ENCODE data around the gene CAMK1.
A peak's percentile ranks its signal among the peaks of the same experiment; 100 is the strongest.
"Not testable (repeated sequence)": the region's sequence is repeated elsewhere in the genome, so short reads cannot be mapped to it uniquely, and the experiment has no call there.

CAMK1 gene

DNA sequence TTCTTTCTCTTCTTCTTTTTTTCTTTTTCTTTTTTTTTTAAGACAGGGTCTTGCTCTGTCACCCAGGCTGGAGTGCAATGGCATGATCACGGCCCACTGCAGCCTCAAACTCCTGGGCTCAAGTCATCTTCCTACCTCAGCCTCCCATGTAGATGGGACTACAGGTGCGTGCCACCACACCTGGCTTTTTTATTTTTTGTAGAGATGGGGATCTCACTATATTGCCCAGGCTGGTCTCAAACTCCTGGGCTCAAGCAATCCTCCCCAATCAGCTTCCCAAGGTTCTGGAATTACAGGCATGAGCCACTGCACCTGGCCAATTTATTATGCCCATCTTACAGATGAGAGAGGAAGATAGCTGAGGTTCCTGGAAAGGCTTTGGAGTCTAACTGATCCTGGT, 1.3 kb upstream of the CAMK1 start:
- not testable (repeated sequence) for DNase-seq (ENCODE audit: low read depth)

DNA sequence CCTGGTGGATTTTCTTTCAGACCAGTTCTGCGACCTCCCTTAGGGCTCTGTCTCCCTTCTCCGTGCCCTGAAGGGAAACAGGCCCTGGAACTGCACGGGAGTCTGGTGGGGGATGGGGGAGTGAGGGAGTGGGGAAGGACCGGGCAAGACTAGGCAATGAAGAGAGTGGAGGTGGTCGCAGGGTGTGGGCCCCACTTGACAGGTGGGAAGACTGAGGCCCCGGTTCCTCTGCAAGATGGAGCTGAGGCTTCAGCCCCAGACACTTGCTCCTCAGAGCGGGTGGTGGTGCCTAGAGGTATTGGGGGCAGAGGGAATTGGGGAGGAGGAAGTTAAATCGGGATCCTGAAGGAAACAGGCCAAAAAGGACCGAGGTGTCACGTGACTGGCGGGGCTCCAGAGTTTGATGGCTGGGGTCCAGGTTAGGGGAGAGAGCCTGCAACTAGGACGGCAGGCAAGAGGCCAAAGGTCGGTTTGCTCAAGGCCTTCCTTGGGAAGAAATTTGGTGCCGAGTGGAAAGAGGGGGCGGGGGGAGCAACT, 597 bp upstream of the CAMK1 start:
- no peak for DNase-seq (ENCODE audit: low read depth)

DNA sequence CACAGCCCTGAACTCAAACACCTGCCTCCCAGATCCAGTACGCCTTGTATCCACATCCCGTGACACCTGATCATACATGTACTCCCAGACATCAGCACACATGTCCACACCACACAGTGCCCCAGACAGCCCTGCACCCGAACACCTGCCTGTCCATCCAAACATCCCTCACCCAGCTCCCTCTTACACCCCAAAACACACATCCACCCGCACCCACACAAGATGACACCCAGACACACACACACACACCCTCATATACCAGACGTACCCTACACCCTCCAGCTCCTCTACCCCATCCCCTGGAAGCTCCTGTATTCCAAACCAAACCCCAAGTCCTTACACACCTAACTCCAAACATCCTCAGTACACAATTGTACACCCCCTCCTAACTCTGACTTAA, 735 bp downstream of the CAMK1 start:
- DNase-seq (ENCODE audit: low read depth), result no peak

DNA sequence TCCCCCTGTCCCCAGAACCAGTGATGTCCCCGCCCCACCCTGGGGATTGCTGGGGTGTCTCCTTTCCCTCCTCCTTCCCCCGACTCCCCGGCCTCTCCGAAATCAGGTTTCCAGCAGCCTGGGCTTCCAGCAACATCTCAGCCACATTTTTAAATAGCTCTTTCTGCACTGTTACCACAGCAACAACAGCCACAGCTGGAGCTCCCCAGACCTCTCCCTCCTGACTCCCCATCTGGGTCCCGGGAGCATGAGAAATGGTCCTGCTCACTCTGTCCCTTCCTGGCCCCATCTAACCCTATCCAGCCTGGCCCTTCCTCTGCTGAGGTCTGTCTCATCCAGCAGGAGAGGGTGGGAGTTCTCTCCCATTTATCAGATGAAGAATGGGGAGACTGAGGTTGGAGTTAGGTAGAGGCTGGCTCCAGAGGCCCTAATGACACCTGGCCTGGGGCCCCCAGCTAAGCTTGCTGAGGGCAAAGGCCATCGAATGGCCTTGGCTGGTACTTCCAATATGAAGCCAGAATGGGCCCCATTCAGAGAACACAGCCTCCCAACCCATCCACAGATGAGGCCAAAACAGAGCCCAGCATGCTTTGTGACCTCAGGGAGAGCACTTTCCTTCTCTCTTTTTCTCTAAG, 1.5 kb downstream of the CAMK1 start:
- DNase-seq (ENCODE audit: low read depth), result no peak

DNA sequence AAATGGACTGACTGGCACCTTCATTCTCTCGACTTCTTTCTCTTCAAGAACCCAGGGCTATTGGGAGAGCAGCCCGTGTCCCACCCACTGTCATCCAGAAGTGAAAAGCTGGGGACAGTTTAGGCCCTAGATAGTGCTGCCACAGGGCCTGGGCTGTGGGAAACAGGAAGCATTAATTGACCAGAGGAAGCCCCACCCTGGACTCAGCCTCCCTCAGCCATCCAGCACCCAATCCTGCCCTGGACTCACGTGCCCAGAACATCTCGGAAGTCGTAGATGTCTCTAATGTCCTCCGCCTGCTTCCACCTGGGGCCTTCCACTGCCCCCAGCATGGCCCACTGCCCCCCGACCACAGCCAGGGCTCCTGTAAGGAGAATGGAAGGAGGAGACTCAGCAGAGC, 2.3 kb downstream of the CAMK1 start:
- no peak for DNase-seq (ENCODE audit: low read depth)

DNA sequence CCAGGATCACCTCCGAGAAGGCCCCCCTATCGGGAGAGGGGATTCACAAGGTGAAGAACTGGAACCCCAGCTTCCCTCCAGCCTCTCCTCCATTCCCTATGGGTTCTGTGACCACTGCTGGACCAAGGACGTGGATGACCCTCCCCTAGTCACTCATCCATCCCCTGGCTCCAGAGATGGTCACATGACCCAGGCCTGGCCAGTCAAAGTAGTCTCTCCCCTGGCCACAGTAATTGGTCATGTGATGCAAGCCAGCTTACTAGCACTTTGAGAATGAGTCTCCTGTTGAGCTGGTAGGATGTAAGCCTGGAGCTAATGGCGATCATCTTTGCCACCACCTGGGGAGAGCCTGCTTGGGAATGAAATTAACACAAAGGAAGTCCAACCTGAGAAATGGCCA, 3.9 kb downstream of the CAMK1 start:
- no peak for DNase-seq (ENCODE audit: low read depth)

DNA sequence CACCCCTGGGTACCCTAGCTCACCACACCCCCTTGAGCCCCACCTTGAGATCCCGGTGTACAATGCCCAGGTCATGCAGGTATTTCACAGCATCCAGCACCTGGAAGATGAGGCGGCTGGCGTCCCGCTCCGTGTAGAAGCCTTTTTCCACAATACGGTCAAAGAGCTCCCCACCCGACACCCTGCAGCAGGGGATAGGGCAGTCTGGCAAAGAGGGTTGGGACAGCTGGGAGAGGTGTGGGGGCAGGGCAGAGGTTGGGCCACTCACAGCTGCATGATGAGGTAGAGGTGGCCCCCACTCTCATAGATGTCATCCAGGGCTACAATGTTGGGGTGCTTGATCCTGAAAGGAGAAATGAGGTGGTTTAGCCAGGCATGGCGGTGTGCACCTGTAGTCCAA, 6.9 kb downstream of the CAMK1 start:
- DNase-seq (ENCODE audit: low read depth), result no peak

DNA sequence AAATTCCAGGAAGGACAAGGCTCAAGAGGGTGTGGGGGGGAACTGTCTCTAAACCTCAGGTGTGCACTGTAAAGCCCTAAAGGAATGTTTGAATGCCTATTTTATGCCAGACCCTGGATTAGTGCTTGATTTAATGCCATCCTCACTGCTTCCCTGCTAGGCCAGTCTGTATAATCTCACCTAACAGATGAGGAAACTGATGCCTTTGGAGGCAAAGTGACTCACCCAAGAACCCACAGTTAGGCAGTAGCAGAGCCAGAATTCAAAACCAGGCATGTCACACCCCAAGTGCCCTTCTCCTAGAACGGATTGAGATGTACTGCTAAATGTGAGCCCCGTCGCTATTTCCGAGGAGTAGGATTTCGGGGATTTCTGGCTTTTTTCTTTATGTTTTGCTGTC, 7.8 kb downstream of the CAMK1 start:
- DNase-seq (ENCODE audit: low read depth), result no peak

DNA sequence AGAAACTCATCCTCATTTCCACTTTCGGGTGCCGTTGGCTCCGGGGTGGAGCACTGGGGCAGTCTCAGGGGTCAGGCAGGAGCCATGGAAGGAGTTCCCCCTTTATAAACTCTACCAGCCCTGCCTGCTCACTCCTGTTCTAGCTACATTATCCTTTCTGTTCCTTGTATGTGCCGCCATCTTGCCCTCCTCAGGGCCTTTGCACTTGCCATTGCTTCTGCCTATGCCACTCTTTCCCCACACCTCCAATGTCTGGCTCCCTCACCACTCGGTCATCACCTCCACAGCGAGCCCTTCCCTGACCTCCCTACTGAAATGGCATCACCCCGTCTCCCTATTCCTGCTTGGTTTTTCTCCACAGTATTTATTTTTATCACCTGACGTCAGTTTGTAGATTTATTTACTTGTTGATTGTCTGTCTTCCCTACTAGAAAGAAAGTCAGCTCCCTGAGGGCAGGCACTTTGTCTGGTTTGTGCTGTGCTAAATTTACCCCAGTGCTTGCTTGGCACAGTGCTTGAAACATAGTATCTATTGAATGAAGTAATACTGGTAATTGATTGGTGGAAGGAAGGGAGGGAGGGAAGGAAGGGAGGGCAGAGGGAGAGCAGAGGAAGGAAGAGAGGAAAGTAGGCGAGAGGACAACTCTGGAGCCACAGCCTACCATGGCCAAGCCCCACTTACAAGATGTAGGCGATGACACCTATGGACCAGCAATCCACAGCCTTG, 8.8 kb downstream of the CAMK1 start:
- DNase-seq (ENCODE audit: low read depth), result no peak

DNA sequence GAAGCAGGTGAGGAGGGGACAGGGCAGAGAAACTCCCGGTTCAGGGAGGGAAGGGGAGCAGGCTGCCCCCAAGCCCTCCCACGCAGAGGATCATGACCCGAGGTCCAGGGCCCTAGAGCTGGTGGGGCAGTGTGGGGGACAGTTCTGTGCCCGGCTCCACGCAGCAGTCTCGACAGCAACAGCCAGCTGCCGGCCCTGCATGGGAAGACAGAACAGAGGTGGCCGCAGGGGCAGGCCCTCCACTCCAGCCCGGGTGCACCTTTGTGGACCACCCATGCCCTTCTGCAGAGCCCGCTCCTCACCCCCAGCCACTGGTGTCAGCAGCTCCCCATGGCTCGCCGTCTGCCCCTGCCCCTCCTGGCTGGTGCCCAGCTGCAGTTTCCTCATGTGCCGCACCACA, 12.3 kb downstream of the CAMK1 start:
- no peak for DNase-seq (ENCODE audit: low read depth)

DNA sequence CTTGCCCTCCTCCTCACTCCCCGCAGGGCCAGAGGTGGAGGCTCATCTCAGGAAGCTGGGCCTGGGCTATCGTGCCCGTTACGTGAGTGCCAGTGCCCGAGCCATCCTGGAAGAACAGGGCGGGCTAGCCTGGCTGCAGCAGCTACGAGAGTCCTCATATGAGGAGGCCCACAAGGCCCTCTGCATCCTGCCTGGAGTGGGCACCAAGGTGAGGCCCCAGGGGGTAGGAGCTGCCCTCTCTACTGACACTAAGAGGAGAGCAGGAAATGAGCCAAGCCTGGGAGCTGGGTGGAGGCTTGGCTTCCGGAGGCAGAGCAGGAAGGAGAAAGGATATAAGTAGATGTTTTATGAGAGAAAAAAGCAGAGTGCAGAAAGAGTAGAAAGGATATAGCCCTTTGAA, 15.1 kb downstream of the CAMK1 start:
- DNase-seq (ENCODE audit: low read depth), result no peak

DNA sequence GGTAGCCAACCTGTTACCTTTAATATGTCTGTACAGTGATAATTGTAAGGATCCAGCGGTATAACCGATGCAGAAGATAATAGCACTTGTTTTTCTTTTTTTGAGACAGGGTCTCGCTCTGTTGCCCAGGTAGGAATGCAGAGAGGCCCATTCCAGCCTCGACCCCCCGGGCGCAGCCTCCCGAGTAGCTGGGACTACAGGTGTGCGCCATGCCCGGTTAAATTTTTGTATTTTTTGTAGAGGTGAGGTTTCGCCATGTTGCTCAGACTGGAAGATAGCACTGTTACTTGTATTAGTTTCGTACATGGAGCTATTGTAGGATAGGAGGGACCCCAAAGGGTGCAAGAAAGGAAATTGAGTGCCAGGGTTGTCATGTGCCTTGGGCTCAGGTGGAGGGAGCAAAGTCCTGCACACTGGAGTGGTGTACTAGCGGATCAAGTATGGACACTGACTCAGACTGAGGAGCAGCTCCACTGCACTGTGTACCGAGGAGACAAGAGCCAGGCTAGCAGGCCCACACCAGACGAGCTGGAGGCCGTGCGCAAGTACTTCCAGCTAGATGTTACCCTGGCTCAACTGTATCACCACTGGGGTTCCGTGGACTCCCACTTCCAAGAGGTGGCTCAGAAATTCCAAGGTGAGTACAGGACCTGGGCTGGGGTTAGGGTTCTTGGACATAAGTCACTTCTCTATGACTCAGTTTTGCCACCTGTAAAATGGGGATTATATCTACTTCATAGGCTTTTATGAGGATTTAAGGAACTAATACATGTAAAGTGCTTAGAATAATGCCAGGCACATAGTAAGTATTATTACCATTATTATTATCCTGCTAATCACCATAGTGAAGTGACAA, 19.0 kb downstream of the CAMK1 start:
- DNase-seq (ENCODE audit: low read depth), result no peak

DNA sequence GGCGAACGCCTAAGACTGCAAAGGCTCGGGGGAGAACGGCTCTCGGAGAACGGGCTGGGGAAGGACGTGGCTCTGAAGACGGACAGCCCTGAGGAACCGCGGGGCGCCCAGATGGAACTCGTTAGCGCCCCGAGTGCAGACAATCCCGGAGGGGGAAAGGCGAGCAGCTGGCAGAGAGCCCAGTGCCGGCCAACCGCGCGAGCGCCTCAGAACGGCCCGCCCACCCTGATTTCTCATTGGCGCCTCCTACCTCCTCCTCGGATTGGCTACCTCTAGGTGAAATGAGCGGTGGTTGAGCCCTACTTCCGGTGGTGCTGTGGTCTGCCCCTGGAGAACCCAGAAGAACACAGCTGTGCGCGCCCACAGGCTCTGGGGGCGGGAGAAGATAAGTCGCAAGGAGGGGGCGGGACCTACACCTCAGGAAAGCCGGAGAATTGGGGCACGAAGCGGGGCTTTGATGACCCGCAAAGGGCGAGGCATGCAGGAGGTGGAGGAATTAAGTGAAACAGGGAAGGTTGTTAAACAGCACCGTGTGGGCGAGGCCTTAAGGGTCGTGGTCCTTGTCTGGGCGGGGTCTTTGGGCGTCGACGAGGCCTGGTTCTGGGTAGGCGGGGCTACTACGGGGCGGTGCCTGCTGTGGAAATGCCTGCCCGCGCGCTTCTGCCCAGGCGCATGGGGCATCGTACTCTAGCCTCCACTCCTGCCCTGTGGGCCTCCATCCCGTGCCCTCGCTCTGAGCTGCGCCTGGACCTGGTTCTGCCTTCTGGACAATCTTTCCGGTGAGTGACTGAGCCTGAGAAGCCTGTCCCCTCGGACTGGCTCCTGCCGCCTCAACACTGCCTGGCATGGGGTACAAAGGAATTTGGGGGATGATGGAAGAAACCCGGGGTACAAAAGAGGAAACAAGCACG, 19.8 kb downstream of the CAMK1 start, which contains the start of gene OGG1:
TSS of gene OGG1 (plus strand) at position 308 of the 911 bp plus-strand sequence. CDS start at position 643, 335 bp downstream.
- peak; percentile 91 for DNase-seq (ENCODE audit: low read depth)

DNA sequence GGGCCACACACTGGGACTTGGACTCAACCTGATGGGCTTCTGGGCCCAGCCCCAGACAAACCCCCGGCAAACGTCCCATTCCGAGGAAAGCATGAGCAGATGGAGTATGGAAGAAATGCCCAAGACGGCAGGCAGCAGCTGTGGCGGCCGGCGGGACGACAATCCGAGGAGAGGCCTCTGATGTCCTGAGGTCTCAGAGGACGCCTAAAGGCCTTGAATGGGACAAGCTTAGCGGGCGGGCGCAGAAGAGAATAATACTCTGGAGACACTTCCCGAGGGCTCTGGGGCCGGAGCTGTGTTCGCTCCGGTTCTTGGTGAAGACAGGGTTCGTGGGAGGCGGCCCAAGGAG, 20.5 kb downstream of the CAMK1 start:
- DNase-seq (ENCODE audit: low read depth), result no peak

DNA sequence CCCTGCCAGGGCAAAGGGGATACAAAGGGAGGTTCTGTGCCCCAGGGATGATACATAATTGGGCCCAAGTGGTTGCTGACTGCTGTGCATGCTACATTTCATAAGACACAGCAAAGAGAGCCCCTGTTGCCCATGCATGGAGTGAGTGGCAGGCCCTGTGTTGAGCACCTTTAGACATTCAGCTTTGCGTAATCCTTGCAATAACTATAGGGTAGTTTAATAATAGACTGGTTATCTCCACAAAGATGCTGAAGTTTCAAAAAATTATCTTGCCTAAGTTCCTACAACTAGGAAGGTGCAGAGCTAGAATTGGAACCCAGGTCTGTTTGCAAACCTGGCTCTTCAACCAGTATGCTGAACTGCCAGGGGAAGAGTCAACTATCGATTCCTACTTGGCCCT, 21.7 kb downstream of the CAMK1 start:
- no peak for DNase-seq (ENCODE audit: low read depth)

DNA sequence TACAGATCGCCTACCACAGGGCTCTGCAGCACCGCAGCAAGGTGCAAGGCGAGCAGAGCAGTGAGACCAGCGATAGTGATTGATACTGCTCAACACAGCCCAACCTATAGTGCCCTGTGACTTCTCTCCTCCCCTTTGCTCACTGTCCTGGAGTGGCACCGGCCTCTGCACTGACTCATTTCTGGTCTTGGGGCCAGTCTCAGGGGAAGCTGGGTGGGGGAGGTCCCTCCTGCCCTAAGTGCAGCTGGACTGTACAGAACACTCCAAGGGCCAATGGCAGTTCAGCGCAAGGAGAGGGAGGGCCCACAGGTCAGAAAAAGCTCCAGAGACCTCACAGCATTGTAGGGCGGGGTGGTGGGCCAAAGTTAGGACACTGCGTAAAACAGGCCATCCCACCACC, 22.5 kb downstream of the CAMK1 start:
- DNase-seq (ENCODE audit: low read depth), result no peak

DNA sequence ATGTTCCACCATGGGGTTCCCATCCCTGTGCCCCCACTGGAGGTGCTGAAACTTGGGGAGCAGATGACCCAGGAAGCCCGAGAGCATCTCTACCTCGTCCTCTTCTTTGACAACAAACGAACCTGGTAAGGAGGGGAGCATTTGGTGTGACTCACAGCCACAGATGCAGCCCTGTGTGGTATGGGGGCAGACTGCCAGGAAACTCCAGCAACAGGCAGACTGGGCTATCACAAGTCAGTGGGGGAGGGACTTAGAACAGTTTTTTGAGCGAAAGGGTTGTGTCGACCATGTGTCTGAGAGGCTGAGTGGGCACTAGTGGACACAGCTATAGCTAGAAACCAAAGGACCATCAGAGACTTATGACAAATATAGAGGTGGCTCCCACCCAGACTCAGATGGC, 23.4 kb downstream of the CAMK1 start:
- DNase-seq (ENCODE audit: low read depth), result no peak

DNA sequence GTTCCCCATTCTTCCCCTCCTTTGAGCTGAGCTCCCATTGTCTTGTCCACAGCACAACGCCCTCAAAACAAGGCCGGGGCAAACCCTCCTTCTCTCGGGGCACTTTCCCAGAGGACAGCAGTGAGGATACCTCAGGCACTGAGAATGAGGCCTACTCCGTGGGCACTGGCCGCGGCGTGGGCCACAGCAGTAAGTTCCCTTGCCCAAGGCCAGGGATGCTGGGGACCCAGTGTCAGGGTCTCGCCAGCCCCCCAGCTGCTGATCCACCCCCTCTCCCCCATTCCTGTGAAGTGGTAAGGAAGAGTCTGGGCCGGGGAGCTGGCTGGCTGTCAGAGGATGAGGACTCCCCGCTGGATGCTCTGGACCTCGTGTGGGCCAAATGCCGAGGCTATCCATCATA, 24.2 kb downstream of the CAMK1 start:
- DNase-seq (ENCODE audit: low read depth), result no peak

DNA sequence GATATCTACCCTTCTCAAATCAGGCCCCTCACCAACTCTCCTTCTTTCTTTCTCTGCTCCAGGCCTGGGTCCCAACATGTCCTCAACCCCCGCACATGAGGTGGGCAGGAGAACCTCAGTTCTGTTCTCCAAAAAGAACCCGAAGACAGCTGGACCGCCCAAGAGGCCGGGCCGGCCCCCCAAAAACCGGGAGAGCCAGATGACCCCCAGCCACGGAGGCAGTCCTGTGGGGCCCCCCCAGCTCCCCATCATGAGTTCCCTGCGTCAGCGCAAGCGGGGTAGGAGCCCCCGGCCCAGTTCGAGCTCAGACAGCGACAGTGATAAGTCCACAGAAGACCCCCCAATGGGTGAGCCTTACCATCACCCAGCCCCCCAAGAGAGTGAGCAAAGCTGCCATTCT, 25.6 kb downstream of the CAMK1 start:
- DNase-seq (ENCODE audit: low read depth), result no peak

DNA sequence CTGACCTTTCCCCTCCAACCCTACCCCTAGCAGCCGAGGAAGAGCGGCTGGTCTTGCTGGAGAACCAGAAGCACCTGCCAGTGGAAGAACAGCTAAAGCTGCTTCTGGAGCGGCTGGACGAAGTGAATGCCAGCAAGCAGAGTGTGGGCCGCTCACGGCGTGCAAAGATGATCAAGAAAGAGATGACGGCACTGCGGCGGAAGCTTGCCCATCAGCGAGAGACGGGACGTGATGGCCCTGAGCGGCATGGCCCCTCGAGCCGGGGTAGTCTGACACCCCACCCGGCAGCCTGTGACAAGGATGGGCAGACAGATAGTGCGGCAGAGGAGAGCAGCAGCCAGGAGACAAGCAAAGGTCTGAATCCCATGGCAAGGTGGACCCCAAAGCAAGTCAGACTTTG, 26.2 kb downstream of the CAMK1 start:
- DNase-seq (ENCODE audit: low read depth), result no peak

DNA sequence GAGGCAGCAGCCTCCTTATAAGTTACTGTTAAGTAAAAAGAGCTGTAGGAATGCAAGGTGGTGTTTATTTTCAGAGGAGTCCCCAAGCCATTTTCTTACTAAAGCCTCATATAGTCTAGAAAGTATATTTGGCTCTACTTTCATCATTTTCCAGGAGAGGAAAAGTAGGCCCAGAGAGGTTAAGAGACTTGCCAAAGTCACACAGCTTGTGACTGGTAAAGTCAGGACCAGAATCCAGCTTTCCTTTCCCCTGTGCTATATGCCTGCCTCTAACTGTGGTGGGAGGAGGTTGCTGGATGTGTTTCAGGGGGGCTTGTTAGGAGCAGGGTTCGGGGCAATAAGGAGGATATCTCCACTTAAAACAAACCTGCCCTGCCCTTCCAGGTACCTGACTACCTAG, 27.2 kb downstream of the CAMK1 start:
- DNase-seq (ENCODE audit: low read depth), result no peak

DNA sequence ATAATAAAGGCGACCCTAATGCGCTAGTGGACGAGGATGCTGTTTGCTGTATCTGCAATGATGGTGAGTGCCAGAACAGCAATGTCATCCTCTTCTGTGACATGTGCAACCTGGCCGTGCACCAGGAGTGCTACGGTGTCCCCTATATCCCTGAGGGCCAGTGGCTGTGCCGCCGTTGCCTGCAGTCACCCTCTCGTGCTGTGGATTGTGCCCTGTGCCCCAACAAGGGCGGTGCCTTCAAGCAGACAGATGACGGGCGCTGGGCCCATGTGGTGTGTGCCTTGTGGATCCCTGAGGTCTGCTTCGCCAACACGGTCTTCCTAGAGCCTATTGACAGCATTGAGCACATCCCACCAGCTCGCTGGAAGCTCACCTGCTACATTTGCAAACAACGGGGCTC, 30.6 kb downstream of the CAMK1 start:
- no peak for DNase-seq (ENCODE audit: low read depth)
